Sigmoid colon (tissue), 4 donors: Measurements from ENCODE around the gene CTXN1.
A peak's percentile ranks its signal among the peaks of the same experiment; 100 is the strongest.

Experiments
- CTCF ChIP-seq, 4 experiments: fragments of 450-650 bp in 3 of 4; fragments of 200-600 bp in 1 of 4; IDR thresholded peaks; one replicate each; pipeline ENCODE4 v1.5.1; 2016 to 2019; ENCODE audit warnings: antibody characterized with exemption in 4 of 4, mild to moderate bottlenecking in 3 of 4, moderate library complexity in 2 of 4
- EP300 ChIP-seq, 4 donors: sonication (generic); formaldehyde crosslinking; IDR thresholded peaks; one replicate each; pipeline ENCODE4 v1.6.1; 2017; ENCODE audit warnings: antibody characterized with exemption in 4 of 4

DNA sequence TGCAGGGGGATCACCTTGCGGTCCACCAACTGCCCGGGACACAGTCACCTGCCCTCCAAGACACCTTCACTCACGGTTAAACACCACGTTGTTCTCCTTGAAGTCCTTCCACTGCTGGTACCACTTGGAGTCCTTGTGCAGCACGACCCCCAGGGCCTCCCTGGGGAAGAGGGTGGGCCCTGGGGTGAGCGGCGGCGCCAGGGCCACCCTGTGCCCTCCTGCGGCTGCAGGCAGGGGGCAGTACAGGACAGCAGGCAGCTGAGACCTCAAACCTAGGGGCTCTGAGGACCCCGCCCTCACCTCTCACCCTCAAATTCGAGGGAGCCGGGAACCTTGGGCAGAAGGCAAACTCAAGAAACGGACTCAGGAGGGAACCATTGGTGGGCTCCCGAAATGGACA lies 7.5 kb upstream of the CTXN1 start:
- TF ChIP-seq CTCF (IDR thresholded peaks at IDR 0.05) (peak in 2 of 4 experiments; percentile 10 to 21), EP300 (IDR thresholded peaks at IDR 0.05) (no peak)
